Fibroblast of pulmonary artery (primary cell): ENCODE results near the gene SPAG9.

ENCODE experiments used
- DNase-seq: peaks from one replicate; pipeline ENCODE4 v3.0.0-alpha.2; 2010; ENCODE audit warnings: low read depth
- H3K4me3 ChIP-seq: replicated peaks from 2 replicates; pipeline ENCODE4 v1.5.1; 2011; ENCODE audit warnings: low read depth, mild to moderate bottlenecking, control low read depth, low read length, moderate library complexity
- TF ChIP-seq, protein P1 (sequence below): IDR thresholded peaks from 2 replicates; pipeline ENCODE4 v1.5.1; 2011; ENCODE audit warnings: mild to moderate bottlenecking, control low read depth, low read length, inconsistent platforms; ENCODE audit errors: missing control alignments

The SPAG9 gene

GRCh38 chr17:51064061-51064735 is 56.5 kb downstream of the SPAG9 start:
- H3K4me3 ChIP-seq: no peak overlapping the region
- TF ChIP-seq, protein P1, sequence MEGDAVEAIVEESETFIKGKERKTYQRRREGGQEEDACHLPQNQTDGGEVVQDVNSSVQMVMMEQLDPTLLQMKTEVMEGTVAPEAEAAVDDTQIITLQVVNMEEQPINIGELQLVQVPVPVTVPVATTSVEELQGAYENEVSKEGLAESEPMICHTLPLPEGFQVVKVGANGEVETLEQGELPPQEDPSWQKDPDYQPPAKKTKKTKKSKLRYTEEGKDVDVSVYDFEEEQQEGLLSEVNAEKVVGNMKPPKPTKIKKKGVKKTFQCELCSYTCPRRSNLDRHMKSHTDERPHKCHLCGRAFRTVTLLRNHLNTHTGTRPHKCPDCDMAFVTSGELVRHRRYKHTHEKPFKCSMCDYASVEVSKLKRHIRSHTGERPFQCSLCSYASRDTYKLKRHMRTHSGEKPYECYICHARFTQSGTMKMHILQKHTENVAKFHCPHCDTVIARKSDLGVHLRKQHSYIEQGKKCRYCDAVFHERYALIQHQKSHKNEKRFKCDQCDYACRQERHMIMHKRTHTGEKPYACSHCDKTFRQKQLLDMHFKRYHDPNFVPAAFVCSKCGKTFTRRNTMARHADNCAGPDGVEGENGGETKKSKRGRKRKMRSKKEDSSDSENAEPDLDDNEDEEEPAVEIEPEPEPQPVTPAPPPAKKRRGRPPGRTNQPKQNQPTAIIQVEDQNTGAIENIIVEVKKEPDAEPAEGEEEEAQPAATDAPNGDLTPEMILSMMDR: no peak
- DNase-seq: no peak

- H3K4me3 ChIP-seq: no peak overlapping the region
- TF ChIP-seq, protein P1: no peak
- DNase-seq: no peak
Measured at GRCh38 chr17:51060396-51060795, 60.3 kb downstream of the SPAG9 start.

DNA sequence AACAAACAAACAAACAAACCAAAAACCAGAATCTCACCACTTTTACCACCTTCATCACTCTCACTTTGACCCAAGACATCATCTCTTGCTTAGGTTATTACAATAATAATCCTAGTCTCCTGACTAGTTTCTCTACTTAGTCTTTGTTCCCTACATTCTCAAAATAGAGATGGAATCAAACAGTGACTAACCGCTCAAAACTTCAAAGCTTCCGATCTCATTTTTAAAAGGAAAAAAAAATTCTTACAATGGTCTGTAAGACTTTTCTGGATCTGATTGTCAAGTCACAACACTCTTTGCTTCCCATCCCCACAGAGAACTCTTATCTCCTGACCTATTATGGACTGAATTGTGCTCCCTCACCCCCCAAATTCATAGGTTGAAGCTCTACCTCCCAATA is 60.9 kb downstream of the SPAG9 start:
- DNase-seq: peak; percentile 53
- TF ChIP-seq, protein P1: no peak
- no peak overlapping the region for H3K4me3 ChIP-seq

DNA sequence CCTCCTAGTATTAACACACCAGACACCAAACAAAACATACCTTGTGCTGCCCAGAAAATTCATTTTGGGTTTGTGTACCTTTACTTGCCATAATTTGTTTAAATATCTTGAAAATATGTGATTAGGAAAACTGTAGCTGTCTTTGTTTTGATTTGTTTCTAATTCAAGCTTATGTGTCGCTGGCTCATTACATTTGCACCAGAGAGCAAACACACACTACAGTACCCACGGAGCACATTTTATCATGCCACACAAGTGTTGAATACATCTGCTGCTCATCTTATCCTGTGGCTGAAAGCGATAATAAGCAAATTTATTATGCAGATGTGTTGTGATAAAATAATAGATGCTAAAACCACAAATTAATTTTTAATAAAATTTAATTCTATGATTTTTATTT is 63.1 kb downstream of the SPAG9 start:
- H3K4me3 ChIP-seq: no peak overlapping the region

GRCh38 chr17:51056813-51057510 is 63.7 kb downstream of the SPAG9 start:
- H3K4me3 ChIP-seq: peak overlapping the region; percentile 12
- peak; percentile 90 for DNase-seq

More for the DNA sequence above, 63.1 kb downstream of the SPAG9 start:
- TF ChIP-seq, protein P1: no peak
- DNase-seq: no peak

DNA sequence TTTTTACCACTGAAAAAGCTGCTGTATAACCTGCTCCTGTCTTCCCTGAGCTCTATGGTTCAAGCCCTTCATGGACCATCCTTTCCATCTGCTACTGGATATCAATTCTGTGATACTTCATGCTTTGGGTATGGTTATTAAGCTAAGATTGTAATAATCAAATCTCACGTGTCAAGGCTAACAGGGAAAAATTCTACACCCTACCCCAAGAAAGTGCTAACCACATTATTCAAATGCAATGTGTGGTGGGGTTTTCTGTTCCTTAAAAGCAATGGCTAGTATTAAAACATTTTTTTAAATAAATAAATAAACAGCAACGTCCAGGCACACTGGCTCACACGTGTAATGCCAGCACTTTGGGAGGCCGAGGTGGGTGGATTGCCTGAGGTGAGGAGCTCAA is 65.9 kb downstream of the SPAG9 start:
- no peak overlapping the region for H3K4me3 ChIP-seq
- no peak for DNase-seq

More at GRCh38 chr17:51056813-51057510, 63.7 kb downstream of the SPAG9 start:
- TF ChIP-seq, protein P1: peak; percentile 71

More for the DNA sequence above, 65.9 kb downstream of the SPAG9 start:
- TF ChIP-seq, protein P1: no peak
